Measurements from ENCODE around the gene PLEKHH3. TPM values are rescaled to one million over a fixed set of nuclear protein-coding genes. Genes with fewer than 3 reads are reported as not detected.

Gene PLEKHH3
- total and polyA plus RNA-seq, 10 of the 15 experiments (the other 5 are each of a cell fraction or from before 2014, with no cell fraction given), result 0.31 to 38.0 (median 11.0) TPM

- TF ChIP-seq IRF5 (IDR thresholded peaks at IDR 0.05; ENCODE audit: borderline replicate concordance) (no peak), NR2C2 (IDR thresholded peaks at IDR 0.05; ENCODE audit: borderline replicate concordance, control insufficient read depth, insufficient read length, low read depth) (no peak), NFYB (IDR thresholded peaks at IDR 0.05; ENCODE audit: insufficient read depth, low read depth, low read length) (no peak), IKZF1 (conservative IDR thresholded peaks at IDR 0.05) (peak; percentile 66), NFYA (IDR thresholded peaks at IDR 0.05; ENCODE audit: borderline replicate concordance, low read depth, low read length) (no peak), ETV6 (conservative IDR thresholded peaks at IDR 0.05 in 1 of 2, IDR thresholded peaks at IDR 0.05 in 1 of 2; ENCODE audit: borderline replicate concordance in 1 of 2, low read depth in 1 of 2) (0 out of 4 replicates have a peak, but pooled peaks of 1 of the 2 experiments have one; percentile 7), CREM (IDR thresholded peaks at IDR 0.05; ENCODE audit: low read depth) (0 out of 2 replicates have a peak, but pooled peaks have one; percentile 24), KDM1A (IDR thresholded peaks at IDR 0.05; ENCODE audit: borderline replicate concordance) (no peak), ZNF217 (IDR thresholded peaks at IDR 0.05) (peak; percentile 76), SMARCA5 (IDR thresholded peaks at IDR 0.05) (peak; percentile 98), PAX5 (IDR thresholded peaks at IDR 0.05; ENCODE audit: borderline replicate concordance, low read depth, low read length) (no peak), HDAC2 (IDR thresholded peaks at IDR 0.05) (no peak), BHLHE40 (IDR thresholded peaks at IDR 0.05; ENCODE audit: borderline replicate concordance in 1 of 2, low read depth in 2 of 2, low read length in 1 of 2) (peak; percentile 90 to 93), MEF2B (IDR thresholded peaks at IDR 0.05; ENCODE audit: partially characterized antibody, poor library complexity, severe bottlenecking) (no peak), HDGF (IDR thresholded peaks at IDR 0.05) (peak; percentile 94), TCF12 (IDR thresholded peaks at IDR 0.05; ENCODE audit: low read depth, low read length) (0 out of 2 replicates have a peak, but pooled peaks have one; percentile 5), NRF1 (conservative IDR thresholded peaks at IDR 0.05; ENCODE audit: low read depth, low read length) (peak; percentile 54), IKZF2 (IDR thresholded peaks at IDR 0.05) (peak; percentile 29 to 61; a peak in 2 of 4 replicates), GATAD2B (conservative IDR thresholded peaks at IDR 0.05; ENCODE audit: low read depth) (0 out of 2 replicates have a peak, but pooled peaks have one; percentile 14), NBN (IDR thresholded peaks at IDR 0.05) (peak; percentile 20; the same call in 1 of the 2 replicates), STAT3 (IDR thresholded peaks at IDR 0.05; ENCODE audit: low read depth, low read length) (no peak), RELA (IDR thresholded peaks at IDR 0.05; ENCODE audit: borderline replicate concordance, partially characterized antibody) (peak; percentile 64), ZNF384 (IDR thresholded peaks at IDR 0.05; ENCODE audit: borderline replicate concordance, low read depth, low read length) (no peak), CEBPB (IDR thresholded peaks at IDR 0.05; ENCODE audit: borderline replicate concordance in 1 of 2, low read depth in 2 of 2, low read length in 2 of 2) (no peak), TAF1 (IDR thresholded peaks at IDR 0.05; ENCODE audit: borderline replicate concordance, low read depth, low read length) (peak; percentile 13; the same call in 1 of the 2 replicates), EGR1 (IDR thresholded peaks at IDR 0.05; ENCODE audit: borderline replicate concordance in 1 of 2, low read depth in 2 of 2, low read length in 2 of 2) (peak in 1 of 2 experiments; percentile 4; a peak in 1 of 3 replicates), CEBPZ (IDR thresholded peaks at IDR 0.05; ENCODE audit: low read depth, low read length) (no peak)
These were observed 5.4 kb upstream of the PLEKHH3 start, which contains the start of gene CNTNAP1 (continued) for GRCh38 chr17:42681976-42682721.
